ENCODE data around the gene SPATA20.
A peak's percentile ranks its signal among the peaks of the same experiment; 100 is the strongest.

SPATA20 gene

DNA sequence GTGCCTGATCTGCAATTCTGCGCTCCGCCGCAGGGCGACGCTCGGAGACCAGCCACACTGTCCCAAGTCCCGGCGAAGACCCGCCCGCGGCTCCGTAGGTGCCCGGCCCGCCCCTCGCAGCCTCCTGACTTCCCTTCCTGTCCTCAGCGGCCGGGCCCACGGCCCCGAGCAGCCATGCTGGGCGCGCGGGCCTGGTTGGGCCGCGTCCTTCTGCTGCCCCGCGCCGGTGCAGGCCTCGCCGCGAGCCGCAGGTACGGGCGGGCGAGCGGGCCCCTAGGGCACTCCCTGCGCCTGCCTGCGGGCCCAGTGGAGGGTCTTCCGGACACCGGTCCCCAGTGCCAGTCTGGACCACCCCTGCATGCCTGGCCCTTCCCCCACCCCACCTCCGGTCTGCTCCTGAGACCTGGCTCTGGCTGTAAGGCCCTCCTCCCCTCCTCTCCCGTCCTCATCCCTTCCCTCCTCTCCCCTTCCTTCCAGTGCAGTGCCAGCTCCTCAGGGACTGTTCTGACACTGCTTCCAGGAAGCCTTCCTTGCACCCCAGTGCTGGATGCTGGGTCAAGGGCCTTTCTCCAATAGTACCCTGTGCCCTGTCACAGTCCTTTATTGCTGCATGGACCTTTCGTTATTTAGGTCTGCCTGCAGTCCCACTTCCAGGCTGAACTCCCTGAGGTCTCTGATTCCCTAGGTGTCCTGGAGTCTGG lies at the start of gene SPATA20:
Gene SPATA20, plus strand, starts transcription at position 140 of the 701 bp plus-strand sequence. Its CDS starts 35 bp downstream, at position 175.
- DNase-seq (ENCODE audit: low read depth), result peak; percentile 70

DNA sequence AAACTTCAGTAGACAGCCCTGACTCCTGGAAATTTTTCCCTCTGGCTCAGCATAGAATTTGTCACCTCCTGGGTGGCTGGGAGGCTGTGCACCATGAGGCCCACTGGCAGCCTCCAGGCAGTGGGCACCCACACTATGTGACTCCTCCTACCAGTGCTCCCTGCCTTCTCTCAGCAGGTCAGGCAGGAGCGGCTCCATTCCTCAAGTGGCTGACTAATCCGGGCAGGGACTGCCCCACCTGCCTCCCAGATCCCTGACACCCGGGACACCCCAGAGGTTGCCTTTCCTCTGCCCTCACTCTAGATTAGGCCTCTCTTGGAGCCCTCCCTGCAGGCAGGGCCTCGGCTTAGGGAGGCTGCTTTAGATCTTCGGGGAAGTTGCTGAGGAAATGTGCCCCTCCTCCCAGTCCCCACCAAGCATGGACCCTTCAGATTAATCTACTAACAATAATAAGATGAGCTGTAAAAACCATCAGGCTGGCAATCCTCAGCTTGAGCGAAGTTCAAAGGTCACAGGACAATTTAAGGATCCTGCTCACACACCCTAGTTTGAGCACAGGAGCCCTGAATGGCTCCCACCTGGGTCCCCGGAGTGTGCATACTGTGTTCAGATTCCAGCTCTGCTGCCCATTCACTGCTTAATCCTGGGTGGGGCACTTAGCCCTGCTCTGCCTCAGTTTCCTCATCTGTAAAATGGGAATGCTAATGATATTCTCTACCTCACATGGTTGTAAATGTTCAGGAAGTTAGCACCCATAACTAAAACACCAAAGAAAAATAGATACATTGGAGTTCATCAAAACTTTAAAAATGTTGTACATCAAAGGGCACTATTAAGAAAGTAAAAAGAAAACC lies 48.7 kb upstream of the SPATA20 start:
- DNase-seq (ENCODE audit: low read depth), result no peak

DNA sequence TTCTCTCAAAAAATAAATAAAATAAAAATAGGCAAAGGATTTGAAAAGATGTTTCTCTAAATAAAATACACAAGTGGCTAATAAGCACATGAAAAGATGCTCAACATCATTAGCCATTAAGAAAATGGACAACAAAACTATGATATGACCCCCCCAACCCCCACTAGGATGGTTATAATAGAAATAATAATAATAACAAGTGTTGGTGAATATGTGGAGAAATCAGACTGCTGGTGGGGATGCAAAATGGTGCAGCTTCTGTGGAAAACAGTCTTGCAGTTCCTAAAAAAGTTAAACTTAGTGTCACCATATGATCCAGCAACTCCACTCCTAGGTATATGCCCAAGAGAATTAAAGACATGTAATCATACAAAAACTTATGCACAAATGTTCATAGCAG lies 47.7 kb upstream of the SPATA20 start:
- DNase-seq (ENCODE audit: low read depth), result no peak

DNA sequence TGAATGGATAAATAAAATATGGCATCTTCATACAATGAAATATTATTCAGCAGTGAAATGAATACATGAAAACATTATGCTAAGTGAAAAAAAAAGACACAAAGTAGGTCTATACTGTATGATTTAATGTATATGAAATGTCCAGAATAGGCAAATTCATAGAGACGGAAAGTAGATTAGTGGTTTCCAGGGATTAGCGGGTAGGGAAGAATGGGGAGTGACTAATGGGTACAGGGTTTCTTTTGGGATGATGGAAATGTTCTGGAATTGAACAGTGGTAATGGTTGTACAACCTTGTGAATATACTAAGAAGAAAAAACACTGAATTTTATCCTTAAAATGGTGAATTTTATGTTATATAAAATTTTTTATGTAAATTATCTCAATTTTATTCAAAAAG lies 47.3 kb upstream of the SPATA20 start:
- no peak for DNase-seq (ENCODE audit: low read depth)

DNA sequence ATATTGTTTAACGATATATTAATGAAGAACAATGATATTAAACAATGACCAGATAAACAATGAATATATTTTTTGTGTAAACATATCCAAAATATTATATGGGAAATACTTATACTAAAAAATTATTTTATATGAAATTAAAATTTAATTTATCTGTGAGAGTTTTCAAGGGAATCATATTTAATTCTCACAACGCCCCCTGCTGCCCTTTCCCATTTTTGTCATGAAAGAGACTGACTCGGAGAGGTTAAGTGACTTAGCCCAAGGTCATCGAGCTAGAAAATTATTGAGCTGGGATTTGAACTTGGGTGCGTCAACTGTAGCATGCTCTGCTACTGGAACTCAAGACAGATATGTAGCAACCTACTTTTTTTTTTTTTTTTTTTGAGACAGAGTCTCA lies 45.9 kb upstream of the SPATA20 start:
- DNase-seq (ENCODE audit: low read depth), result no peak

DNA sequence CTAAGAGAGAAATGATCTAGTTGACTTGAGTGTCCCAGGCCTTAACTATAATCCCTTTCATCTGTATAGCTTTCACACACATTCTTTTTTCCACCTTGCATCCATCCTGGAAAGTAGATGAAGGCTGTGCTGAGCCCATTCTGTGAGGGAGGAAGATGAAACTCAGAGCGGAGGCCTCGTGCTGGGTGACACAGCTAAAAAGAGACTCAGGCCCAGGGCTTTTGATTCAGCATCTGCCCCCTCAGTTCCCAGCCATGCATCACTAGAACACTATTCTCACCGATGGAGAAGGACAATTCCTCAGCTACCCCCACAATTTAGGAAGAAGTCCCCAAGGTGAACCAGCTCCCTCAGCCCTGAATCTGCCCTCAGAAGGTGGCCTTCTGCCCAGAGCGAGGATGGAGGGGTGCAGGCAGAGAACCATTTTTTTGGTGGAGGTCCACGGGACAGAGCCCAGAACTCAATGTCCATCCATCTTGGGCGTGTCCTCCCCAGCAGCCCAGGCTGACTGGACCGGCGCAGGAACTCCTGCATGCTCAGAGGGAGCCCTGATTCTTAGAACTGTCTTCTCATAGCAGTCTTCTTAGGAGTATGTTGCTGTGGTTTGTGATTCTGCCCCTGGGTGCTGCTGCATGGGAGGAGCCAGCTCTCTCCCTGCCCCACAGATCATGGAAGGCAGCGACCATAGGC lies 44.5 kb upstream of the SPATA20 start:
- no peak for DNase-seq (ENCODE audit: low read depth)

DNA sequence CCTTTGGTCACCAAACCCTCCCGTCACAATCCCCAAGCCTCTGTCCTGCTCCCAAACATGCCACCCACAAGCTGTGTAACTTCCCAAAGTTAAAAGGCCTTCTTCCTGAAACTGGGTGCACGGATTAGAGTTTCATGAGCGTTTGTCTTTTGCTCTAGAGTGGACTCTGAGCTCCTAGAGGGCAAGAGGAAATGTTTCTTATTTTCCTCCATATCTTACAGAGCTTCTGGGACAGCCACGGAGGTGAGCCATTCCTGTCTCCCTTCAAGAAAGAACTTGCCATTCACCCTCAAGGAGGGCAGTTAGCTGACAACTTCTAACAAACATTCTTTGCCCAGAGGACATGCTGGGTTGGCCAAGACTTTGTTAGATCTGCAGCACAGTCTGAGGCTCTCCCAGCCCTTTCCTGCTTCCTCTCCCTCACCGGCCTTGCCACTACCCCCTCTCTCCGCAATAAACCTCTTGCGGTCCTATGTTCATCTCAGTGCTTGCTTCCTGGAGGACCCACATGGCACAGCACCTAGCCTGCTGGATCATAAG lies 41.3 kb upstream of the SPATA20 start:
- no peak for DNase-seq (ENCODE audit: low read depth)

DNA sequence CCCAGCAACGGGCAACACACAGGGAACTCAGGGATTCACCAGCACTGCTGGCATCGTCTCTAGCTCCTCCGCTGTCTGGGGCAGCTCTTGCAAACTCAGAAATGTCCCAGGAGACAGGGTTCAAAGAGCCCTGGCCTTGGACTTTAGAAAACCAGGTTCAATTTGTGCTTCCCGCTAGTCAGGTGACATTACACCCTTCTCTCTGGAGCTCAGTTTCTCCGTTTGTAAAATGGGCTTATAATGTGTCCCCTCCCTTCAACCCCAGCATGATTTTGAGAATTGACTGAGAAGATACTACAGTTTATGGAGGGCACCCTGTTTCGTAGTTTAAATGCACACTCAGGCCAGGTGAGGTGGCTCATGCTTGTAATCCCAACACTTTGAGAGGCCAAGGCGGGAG lies 40.7 kb upstream of the SPATA20 start:
- no peak for DNase-seq (ENCODE audit: low read depth)

DNA sequence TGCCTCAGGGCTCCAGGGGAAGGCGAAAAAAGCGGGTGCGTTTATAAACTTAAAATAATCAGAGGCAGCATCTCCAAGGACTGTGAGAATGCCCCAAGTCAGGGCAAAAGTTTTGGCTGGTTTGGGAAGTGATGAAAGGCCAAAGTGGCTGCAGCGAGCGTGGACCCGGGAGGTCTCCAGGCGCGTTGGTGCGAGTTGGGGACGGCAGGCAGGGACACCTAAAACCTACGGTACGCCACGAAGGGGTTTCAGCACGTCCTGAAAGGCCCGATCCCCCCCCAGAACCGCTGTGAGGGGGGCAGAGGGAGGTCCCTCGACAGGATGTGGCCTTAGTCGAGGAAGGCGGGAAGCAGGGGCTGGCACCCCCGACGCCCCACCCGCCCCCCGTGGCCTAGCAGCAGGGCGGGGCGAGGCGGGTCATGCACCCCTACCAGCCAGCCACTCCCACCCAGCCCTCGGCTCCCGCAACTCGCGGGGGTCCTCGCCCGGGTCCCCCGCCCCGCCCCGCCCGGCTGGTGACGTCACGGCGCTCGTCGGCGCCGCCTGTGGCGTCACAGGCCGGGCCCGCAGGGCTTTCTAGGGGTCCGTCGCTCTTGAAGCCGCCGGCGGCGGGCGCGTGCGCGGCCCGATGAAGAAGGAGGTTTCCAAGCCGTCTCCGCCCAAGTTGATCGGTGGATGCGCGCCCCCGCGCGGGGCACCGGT lies 39.0 kb upstream of the SPATA20 start, which contains the start of gene MYCBPAP:
Gene MYCBPAP, plus strand, starts transcription at position 569 of the 702 bp plus-strand sequence. CDS start 236 bp downstream, outside the sequence.
- DNase-seq (ENCODE audit: low read depth), result peak; percentile 65

DNA sequence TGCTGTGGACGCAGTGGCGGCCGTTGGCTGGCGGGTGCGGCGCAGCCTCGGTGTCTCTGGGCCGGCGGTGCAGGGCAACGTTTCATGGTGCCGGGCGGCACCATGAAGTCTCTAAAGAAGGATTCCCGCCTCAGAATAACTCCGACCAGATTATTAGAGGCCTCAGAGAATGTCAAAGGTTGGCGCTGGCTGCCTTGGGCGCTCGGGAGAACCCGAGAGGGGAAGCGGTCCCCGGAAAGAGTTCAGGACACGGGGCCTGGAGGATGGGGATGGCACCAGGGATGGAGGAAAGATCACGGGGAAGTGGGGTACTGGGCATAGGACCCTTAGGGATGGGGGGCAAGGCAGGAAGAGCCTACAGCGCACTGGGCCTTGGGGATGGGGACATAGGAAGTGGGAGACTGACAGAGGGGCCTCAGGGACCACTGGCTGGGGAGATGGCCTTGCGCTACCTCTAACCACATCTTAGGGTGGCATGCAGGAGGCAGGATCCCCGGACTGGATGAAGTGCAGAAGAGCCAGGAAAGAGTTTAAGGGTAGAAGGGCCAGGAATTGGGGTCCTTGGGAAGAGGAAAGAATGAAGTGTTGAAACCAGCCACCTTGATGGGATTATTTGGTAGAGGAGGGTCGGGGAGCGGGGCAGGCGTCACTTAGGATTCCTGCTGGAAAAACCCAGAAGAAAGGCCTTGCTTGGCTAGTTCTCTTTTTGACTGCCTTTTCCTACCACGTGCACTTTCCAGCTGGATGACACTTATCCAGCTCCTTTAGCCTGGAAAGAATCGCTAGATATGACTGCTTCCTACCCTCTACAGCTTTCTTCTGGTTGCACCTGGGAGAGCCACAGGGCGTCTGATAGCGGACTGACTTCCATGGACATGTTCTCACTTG lies 38.2 kb upstream of the SPATA20 start:
- DNase-seq (ENCODE audit: low read depth), result no peak

DNA sequence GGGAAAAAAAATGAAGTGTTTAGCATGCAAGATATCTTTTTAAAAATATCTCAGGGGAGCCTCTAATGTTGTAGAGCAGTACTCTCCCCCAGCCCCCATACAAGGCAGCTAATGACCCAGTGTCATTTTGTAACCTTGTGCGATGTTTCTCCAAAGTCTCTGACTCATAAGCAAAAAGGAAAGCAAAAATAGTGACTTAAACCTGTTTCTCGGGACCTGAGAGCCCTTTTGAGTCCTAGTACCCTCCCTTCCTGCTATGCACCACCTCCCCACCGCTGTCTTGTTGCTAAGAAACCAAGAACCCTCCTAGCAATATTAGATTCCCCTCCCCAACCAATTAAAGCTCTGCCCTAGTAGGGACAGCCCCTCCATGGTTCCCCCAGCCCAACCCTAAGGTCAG lies 35.9 kb upstream of the SPATA20 start:
- DNase-seq (ENCODE audit: low read depth), result no peak

DNA sequence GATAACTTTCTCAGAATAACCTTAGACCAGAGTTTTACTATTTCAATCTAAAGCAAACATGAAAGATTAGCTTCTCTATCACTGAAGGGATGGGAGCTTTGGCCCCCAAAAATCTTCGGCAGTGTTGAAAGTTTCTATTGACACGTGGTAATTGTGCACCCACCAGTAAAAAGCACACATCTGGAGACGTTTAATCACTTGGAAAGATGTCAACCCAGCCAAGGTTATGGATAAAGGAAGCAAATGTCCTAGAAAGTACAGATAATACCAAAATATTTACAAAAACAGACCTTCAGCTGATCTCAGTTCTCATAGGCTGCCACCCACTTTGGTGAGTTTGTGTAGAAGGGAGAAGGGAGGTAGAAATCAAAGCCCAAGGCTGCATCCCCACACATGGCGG lies 33.5 kb upstream of the SPATA20 start:
- DNase-seq (ENCODE audit: low read depth), result no peak

DNA sequence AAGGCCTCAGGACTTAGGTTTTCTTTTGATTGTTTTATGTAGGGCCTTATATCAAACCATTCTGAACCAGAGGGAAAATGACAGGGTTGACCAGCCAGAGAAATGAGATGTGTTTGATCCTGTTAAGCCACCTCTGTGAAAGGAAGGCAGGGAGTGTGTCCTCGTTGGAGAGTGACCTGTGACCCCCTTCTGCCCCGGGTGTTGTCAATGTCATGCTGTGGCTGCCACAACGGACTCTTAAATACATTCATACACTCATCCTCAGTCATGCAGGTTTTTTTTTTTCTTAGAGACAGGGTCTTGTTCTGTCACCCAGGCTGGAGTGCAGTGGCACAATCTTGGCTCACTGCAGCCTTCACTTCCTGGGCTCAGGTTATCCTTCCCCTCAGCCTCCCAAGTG lies 32.6 kb upstream of the SPATA20 start:
- DNase-seq (ENCODE audit: low read depth), result no peak

DNA sequence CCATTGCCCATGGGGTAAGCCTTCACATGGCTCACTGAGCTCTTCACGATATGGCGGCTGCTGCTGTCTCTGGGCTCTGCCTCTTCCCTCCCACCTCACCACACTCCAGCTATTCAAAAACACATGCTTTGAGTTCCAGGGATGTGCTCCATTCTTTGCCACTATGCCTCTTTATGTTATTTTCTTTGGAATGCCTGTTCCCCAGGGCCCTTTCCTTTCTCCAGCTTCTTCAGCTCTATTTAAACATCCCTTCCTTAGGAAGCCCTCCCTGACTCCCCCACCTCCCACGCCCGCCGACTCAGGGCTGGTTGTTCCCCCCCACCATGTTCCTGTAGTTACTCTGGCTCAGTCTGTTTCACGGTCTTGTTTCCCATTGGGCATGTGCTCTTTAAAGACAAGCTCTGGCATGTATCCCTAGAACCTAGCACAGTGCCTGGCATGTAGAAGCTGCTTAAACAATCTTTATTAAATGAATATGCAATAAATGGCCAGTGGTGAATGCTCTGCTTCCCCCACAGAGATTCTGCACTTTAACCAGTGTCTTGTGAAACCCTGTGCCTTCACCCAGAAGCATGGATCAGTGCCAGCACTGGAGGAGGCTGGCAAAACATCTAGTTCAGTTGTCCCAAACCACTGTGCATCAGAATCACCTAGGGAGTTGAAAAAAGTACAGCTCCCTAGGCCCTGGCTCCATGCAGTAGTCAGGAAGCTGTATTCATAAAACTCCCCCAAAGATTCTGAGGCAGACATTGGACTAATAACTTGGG lies 31.9 kb upstream of the SPATA20 start:
- DNase-seq (ENCODE audit: low read depth), result no peak

DNA sequence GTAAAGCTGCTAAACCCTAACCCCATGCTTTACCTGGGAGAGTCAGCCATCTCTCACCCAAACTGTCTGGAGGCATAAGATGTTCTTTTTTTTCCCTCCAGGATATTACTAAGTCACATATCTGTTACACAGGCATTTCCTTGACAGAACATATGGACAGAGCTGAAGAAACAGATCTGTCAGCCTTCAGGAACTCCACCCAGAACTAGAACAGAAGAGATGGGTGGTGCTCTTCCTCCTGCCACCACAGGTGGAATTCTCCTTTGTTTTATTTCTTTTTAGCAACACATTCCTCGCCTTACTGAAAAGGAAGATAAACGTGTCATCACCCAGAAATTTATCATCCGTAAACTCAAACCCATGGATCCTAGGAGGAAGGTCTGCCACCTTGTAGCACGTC lies 30.0 kb upstream of the SPATA20 start:
- no peak for DNase-seq (ENCODE audit: low read depth)

DNA sequence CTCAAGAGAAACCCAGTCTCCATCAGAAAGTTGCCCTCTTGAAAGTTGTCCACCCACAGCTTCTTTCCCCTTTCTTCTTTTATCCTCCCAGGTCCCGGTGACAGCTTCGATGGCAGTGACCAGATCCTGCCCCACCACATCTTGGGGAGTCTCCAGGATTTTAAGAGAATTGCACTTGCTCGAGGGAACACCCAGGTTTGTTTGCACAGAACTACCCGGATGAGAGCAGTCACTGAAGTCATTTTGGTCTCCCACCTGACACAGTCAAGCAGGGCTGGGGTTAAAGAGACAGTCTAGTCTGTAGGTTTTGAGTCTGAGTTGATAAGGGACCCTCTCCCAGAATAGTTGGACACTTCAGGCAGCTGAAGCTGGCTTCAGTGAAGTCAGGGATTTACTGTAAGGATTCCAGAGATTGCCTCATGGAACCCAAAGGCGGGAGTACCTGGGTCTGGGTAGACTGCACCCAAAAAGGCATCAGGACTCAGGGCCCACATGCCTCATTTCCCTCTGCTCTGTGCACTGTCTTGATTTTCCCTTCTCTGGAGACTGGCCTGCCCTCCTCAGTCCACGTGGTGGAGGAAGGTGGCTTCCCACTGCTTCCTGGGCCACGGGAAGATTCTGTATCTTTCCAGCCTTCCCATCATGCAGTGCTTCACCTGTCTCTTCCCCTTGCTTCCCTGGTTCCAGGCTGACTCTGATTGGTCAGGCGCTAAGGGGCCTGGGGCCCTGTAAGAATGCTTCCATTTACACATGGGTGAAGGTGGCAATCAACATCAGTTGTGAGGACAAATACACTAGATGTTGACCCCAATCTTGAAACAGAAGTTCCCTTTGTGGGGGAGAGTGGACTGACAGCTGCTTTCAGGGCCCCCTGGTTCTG lies 29.2 kb upstream of the SPATA20 start:
- DNase-seq (ENCODE audit: low read depth), result no peak

DNA sequence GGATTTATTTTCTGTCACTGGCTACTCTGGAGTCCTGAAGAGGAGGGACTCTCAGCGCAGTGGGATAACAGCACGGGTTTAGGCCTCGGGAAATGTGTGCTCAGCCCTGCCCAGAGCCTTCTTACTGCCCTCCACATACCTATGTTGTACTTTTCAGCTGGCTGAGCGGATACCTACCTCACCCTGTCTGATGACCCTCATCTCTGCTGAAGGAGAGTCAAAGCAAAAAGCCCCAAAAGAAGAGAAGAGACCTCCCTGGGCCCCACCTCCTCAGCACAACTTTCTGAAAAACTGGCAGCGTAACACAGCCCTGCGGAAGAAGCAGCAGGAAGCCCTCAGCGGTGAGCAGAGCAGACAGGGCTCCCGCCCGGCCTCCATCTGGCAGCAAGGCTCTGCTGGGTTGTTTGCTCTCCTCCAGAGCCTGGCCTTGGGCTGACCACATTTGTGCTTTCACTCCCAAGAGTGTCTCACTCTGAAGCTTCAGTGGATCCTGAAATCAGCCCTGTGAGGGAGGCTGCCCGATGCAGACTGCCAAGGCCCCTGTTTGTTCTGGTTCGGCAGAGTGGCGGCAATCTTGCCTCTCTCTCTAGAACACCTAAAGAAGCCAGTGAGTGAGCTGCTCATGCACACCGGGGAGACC lies 28.5 kb upstream of the SPATA20 start:
- DNase-seq (ENCODE audit: low read depth), result no peak

DNA sequence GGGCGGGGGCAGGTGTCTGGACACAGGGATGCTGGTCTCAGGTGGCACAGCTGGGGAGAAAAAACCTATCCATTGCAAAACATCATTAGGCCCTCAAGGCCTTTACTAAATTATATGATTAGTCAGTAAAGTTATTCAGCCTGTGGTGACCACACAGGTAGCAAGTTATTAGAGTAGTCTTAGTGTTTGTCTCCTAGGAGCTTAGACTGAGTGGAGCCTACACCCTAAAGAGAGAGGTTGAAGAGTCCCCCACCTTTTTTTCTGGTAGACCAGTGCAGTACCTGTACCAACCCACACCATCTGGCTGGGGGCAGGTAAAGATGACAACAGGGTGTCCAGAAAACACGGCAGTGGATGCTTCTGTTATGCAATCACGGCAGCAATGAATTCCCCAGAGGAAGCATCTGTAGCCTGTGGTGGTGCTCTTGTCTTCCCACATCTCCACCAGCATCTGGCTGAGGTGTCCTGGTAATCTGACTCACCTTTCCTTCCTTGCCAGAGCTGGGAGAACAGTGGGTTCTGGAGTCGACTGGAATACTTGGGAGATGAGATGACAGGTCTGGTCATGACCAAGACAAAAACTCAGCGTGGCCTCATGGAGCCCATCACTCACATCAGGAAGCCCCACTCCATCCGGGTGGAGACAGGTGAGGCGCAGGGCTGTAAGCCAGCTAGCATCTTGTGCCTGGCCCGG lies 27.7 kb upstream of the SPATA20 start:
- no peak for DNase-seq (ENCODE audit: low read depth)
